DND-41 (cell line): Measurements from ENCODE around the gene NOC4L.
A peak's percentile ranks its signal among the peaks of the same experiment; 100 is the strongest.

Source experiments
- ATAC-seq: fragments of 200-7000 bp; cut with Tn5 transposase; 3 replicates; pipeline ENCODE4 v1.9.1; 2021; ENCODE audit warnings: low read depth; ENCODE audit not compliant: insufficient read depth
- DNase-seq: peaks from one replicate; pipeline ENCODE4 v3.0.0-alpha.2; 2020
- H2AFZ ChIP-seq: 2 replicates; pipeline ENCODE4 v1.6.0; 2012; ENCODE audit warnings: low read depth, low read length
- H3K27ac ChIP-seq: 2 replicates; pipeline ENCODE4 v1.5.1; 2012; ENCODE audit warnings: low read length, inconsistent platforms
- H3K27me3 ChIP-seq: fragments of 200-600 bp; sonication (generic); 2 replicates; pipeline ENCODE4 v1.6.0; 2012; ENCODE audit warnings: low read length, mild to moderate bottlenecking, inconsistent platforms; ENCODE audit not compliant: insufficient read depth, poor library complexity
- H3K36me3 ChIP-seq: 2 replicates; pipeline ENCODE4 v1.5.1; 2012; ENCODE audit warnings: low read length, inconsistent platforms; ENCODE audit not compliant: insufficient read depth
- H3K4me1 ChIP-seq: 2 replicates; pipeline ENCODE4 v1.5.1; 2012; ENCODE audit warnings: mild to moderate bottlenecking, low read length; ENCODE audit not compliant: insufficient read depth
- H3K4me2 ChIP-seq: 2 replicates; pipeline ENCODE4 v1.6.0; 2012; ENCODE audit warnings: mild to moderate bottlenecking, moderate library complexity, low read length, inconsistent platforms; ENCODE audit not compliant: insufficient read depth
- H3K4me3 ChIP-seq, 2 experiments: fragments of 200-600 bp in 1 of 2; shearing (Covaris generic) in 1 of 2; 2 replicates each; pipeline ENCODE4 v1.5.1; 2012 to 2016; ENCODE audit warnings: inconsistent platforms in 2 of 2, low read length in 2 of 2, mild to moderate bottlenecking in 2 of 2, low read depth in 1 of 2, moderate library complexity in 1 of 2
- H3K79me2 ChIP-seq: 2 replicates; pipeline ENCODE4 v1.6.0; 2012; ENCODE audit warnings: low read length, inconsistent platforms; ENCODE audit not compliant: insufficient read depth
- H3K9ac ChIP-seq: 2 replicates; pipeline ENCODE4 v1.6.0; 2012; ENCODE audit warnings: low read depth, mild to moderate bottlenecking, inconsistent platforms, low read length, moderate library complexity
- H3K9me3 ChIP-seq: 2 replicates; pipeline ENCODE4 v1.5.1; 2012; ENCODE audit warnings: low read length, moderate library complexity, mild to moderate bottlenecking, inconsistent platforms; ENCODE audit not compliant: insufficient read depth, severe bottlenecking
- H4K20me1 ChIP-seq: 2 replicates; pipeline ENCODE4 v1.6.0; 2012; ENCODE audit warnings: low read length; ENCODE audit not compliant: insufficient read depth
- EZH2 ChIP-seq: IDR thresholded peaks from 3 replicates; pipeline ENCODE4 v1.6.1; 2012; ENCODE audit warnings: borderline replicate concordance, low read depth, mild to moderate bottlenecking, moderate library complexity, low read length, inconsistent platforms; ENCODE audit not compliant: severe bottlenecking
- TF ChIP-seq, protein P1 (sequence below): IDR thresholded peaks from 2 replicates; pipeline ENCODE4 v1.5.1; 2012; ENCODE audit warnings: borderline replicate concordance, low read length, moderate library complexity, mild to moderate bottlenecking; ENCODE audit not compliant: poor library complexity, severe bottlenecking; ENCODE audit errors: extremely low read depth

NOC4L gene

DNA sequence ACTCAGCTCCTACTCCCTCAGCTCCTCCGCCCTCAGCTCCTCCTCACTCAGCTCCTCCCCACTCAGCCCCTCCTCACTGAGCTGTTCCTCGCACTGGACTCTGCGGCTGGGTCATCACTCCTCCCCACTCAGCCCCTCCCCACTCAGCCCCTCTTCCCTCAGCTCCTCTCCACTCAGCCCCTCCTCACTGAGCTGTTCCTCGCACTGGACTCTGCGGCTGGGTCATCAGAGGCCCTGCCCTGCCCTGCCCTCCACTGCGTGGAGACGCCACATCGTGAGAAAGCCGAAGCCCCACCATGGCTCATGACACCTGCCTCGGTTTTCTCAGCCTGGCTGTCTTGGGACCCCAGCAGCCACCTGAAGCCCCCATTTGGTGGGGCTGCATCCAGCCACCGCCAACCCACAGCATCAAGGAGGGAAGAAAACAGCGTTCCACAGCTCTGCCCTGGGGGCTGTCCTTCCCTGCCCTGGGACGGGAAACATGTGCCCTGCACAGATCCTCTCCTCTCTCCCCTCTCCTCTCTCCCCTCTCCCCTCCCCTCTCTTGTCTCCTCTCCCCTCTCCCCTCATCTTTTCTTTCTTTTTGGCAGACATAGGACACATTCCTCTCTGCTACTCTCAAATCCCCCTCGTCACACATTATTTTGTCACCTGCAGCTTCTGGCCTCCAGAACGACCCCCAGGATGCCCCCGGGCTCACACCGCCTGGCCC is 17.7 kb downstream of the NOC4L start:
- DNase-seq (no peak), ATAC-seq (peak; percentile 23)
- Histone ChIP-seq H3K36me3 (peaks cover 14% of the 10 kb centered on the region), H3K4me3 (no peak overlapping the region), H3K9me3 (no peaks in the 10 kb centered on the region), H2AFZ (no peak overlapping the region), H3K27me3 (peaks cover 8% of the 10 kb centered on the region), H3K27ac (no peak overlapping the region), H3K9ac (no peak overlapping the region), H3K79me2 (no peaks in the 10 kb centered on the region), H3K4me2 (no peak overlapping the region), H4K20me1 (peaks cover 14% of the 10 kb centered on the region), H3K4me1 (peaks cover 4% of the 10 kb centered on the region; the same call in 1 of the 2 replicates)
- no peak for TF ChIP-seq EZH2
- TF ChIP-seq, protein P1, sequence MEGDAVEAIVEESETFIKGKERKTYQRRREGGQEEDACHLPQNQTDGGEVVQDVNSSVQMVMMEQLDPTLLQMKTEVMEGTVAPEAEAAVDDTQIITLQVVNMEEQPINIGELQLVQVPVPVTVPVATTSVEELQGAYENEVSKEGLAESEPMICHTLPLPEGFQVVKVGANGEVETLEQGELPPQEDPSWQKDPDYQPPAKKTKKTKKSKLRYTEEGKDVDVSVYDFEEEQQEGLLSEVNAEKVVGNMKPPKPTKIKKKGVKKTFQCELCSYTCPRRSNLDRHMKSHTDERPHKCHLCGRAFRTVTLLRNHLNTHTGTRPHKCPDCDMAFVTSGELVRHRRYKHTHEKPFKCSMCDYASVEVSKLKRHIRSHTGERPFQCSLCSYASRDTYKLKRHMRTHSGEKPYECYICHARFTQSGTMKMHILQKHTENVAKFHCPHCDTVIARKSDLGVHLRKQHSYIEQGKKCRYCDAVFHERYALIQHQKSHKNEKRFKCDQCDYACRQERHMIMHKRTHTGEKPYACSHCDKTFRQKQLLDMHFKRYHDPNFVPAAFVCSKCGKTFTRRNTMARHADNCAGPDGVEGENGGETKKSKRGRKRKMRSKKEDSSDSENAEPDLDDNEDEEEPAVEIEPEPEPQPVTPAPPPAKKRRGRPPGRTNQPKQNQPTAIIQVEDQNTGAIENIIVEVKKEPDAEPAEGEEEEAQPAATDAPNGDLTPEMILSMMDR = no peak

DNA sequence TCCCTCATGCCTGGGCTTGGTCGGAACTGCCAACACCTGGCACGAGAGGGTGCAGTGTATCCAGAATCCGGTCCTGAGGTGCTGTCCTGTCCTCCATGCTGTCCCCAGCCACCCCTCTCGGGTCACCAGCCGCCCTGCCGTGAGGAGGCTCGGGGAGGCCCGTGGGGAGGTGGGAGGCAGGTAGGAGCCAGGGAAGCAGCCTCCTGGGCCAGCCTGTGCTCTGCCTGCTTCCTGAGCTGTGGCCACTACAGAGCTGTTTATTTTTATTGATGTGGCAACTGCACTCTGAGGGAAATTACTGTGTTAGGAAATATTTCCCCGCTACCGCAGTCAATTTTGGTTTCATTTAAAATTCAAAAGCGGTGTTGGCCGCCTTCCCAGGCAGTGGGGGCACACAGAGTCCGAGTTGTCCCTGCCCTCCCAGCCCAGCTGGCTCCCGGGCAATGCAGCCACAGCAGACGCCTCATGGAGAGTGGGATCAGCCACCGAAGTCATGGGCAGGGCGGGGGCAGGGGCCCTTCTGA is 18.3 kb downstream of the NOC4L start:
- Histone ChIP-seq H3K9me3 (no peaks in the 10 kb centered on the region), H3K4me1 (peaks cover 4% of the 10 kb centered on the region; the same call in 1 of the 2 replicates), H2AFZ (no peak overlapping the region), H3K27me3 (peaks cover 8% of the 10 kb centered on the region), H3K9ac (no peak overlapping the region), H3K36me3 (peaks cover 8% of the 10 kb centered on the region), H3K4me2 (no peak overlapping the region), H3K79me2 (no peaks in the 10 kb centered on the region), H3K27ac (no peak overlapping the region), H3K4me3 (no peak overlapping the region), H4K20me1 (peaks cover 14% of the 10 kb centered on the region)
- ATAC-seq (peak; percentile 66), DNase-seq (no peak)
- TF ChIP-seq, protein P1 = no peak
- TF ChIP-seq EZH2 = peak; percentile 17

DNA sequence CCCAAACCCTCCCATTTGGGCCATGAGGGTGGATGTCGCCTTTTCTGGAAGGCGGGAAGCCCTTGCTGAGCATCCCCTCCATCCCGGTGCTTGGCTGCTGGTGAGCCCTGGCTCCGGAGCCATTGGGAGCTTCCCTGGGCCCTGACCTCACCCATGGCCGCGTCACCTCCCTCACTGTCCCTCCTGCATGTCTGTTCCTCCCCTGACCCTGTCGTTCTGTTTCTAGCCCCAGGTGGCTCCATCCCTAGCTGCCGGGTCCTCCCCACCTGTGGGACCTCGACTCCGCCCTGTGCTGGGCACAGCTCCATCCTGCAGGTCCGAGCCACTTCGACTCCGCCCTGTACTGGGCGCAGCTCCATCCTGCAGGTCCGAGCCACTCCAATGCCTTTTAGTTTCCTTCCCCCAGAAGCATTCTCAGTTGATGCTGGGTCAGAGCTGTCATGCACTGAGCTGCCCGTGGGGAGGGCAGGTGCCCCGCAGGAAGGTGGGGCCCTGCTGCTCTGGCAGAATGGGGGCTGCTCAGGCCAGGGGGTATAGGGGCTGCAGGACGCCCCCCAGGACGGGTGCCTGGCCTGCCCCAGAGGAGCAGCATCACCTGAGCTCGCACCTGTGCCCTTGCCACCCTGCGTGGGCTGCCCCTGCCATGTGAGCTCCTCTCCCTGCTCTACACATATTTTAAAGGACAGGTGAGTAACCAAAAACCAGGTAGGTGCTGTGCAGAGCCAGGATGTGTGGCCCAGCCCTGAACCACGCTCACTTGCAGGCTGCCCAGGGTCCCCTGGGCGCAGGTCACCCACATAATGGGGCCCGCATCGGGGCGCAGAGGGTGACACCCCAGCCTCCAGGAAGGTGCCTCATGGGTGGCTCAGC is 19.0 kb downstream of the NOC4L start:
- Histone ChIP-seq H3K36me3 (peaks cover 1% of the 10 kb centered on the region; the same call in 1 of the 2 replicates), H4K20me1 (peaks cover 14% of the 10 kb centered on the region), H3K4me3 (no peak overlapping the region), H3K4me1 (peaks cover 4% of the 10 kb centered on the region; the same call in 1 of the 2 replicates), H3K27me3 (peaks cover 8% of the 10 kb centered on the region), H3K9me3 (no peaks in the 10 kb centered on the region), H3K79me2 (no peaks in the 10 kb centered on the region), H3K4me2 (no peak overlapping the region), H2AFZ (no peak overlapping the region), H3K27ac (no peak overlapping the region), H3K9ac (no peak overlapping the region)
- no peak for TF ChIP-seq EZH2
- TF ChIP-seq, protein P1 = no peak
- DNase-seq = no peak
- no peak for ATAC-seq
